ENCODE data around the gene TRMT61A.

The TRMT61A gene

DNA sequence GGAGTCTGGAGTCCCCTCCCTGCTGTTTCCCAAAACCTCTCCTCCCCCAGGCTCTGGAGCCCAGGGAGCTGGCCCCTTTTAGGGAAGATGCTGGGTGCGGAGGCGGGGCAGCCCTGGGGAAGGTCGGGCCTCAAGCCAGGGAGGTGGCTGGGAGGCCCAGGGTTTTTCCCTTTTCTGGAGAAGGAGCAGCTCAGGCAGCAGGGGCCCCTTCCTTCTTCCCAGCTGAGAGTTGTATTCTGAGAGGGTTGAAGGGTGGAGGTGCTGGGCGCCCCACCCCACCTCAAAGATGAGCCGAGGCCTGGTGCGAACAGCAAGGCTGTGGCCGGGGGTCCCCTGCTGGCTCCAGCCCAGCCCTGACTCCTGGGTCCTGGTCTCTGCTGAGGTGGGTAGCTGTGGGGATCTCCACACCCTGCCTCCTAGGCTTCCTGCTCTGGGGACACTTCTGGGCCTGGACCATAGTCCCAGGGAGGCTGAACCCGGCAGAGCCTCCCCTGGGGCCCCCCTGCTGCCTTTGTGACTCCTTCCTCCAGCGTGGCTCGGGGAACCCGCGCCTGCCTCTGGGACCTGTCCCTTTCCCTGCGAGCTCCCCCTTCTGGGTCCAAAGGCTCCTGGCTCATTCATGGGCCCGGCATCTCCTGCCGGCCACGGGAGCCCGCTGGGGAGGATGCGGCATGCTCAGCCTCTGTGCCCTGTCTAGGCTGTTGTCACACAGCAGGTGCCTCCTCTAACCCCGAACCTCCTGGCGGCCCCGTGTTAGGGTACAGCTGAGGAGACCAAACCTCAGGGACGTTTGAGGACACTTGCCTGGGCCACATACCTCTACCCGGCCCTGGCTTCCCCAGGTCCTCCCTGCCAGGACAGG lies 4.4 kb downstream of the TRMT61A start:
- TF ChIP-seq, protein P1, sequence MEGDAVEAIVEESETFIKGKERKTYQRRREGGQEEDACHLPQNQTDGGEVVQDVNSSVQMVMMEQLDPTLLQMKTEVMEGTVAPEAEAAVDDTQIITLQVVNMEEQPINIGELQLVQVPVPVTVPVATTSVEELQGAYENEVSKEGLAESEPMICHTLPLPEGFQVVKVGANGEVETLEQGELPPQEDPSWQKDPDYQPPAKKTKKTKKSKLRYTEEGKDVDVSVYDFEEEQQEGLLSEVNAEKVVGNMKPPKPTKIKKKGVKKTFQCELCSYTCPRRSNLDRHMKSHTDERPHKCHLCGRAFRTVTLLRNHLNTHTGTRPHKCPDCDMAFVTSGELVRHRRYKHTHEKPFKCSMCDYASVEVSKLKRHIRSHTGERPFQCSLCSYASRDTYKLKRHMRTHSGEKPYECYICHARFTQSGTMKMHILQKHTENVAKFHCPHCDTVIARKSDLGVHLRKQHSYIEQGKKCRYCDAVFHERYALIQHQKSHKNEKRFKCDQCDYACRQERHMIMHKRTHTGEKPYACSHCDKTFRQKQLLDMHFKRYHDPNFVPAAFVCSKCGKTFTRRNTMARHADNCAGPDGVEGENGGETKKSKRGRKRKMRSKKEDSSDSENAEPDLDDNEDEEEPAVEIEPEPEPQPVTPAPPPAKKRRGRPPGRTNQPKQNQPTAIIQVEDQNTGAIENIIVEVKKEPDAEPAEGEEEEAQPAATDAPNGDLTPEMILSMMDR (IDR thresholded peaks at IDR 0.05; ENCODE audit: insufficient read depth, low read depth, low read length, missing control alignments), result no peak
- DNase-seq (ENCODE audit: low read depth), result no peak
- H3K4me3 ChIP-seq (ENCODE audit: low read length), result no peak overlapping the region

DNA sequence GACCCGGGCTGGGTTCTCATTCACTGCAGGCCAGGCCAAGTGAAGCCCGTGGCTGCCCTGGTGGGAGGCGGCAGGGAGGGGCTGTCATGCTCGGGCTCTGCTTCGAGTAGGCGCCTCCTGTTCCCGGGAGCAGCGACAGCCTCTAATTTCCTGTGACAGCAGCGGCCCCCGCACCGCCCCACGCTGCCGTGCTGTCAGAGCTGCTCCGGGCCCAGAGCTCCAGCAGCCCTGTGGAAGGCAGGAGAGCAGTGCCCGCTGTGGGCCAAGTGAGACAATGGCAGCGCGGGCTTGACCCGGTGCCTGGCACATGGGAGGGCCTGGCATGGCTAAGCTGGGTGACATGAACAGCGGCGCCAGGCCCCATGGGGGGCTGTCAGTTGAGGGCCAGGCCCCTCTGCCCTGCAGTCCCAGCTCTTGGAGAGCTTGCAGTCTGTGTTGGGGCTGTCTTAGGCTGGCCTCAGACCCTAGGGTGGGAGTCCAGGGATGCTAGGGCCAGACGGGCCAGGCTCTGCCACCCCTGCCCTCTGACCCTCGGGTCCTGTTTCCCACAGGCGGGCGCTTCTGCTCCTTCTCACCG lies 5.1 kb downstream of the TRMT61A start:
- H3K4me3 ChIP-seq (ENCODE audit: low read length), result no peak overlapping the region
- TF ChIP-seq, protein P1 (IDR thresholded peaks at IDR 0.05; ENCODE audit: insufficient read depth, low read depth, low read length, missing control alignments), result no peak
- DNase-seq (ENCODE audit: low read depth), result no peak

DNA sequence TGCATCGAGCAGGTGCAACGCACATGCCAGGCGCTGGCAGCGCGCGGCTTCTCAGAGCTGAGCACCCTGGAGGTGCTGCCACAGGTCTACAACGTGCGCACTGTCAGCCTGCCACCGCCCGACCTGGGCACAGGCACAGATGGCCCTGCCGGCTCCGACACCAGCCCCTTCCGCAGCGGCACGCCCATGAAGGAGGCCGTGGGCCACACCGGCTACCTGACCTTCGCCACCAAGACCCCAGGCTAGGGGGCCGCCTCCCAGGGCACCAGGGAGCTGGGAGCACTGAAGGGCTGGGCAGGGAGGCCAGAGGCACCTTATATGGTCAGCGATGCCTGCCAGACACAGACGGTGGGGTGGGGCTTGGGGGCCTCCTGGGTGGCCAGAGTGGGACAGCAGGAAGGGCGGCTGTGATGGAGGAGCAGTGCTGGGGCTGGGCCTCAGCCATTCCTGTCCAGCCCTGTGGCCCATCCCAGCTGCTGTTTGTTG lies 5.6 kb downstream of the TRMT61A start:
- no peak for DNase-seq (ENCODE audit: low read depth)

DNA sequence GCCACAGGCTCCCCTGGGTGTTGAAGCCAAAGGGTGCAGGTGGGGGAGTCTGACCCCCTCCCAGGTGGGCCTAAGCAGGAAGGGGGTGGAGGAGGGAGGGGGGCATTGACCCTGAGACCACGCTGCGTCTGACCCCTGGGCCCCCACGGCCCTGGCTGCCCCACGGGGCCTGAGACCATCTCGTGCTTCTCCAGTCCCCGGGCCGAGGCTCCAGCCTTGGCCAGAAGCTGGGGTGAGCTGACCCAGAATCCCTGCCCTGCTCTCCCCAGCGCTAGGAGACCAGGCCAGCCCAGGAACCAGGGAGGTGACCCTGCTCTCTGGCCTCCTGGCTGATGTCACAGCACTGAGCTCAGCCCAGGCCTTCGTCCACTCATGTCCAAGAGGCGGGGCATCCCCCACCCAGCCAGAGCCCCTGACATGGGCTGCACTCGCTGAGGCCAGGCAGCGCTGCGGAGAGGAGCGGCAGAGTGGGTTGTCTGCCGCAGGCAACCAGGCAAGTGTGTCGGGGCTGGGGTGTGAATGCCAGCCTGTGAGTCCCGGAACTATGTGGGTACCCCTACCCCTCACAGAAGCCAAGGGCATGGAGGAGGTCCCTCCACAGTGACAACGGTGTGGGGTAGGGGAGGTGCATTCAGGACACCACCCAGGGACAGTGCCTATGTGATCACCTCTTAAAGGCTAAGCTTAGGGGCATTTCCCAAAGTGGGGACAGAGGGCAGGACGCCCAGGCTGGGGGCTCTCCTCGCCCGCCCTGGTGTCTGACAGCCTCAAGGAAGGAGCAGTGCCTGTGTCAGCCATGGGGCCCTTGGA lies 6.3 kb downstream of the TRMT61A start:
- H3K4me3 ChIP-seq (ENCODE audit: low read length), result no peak overlapping the region
- TF ChIP-seq, protein P1 (IDR thresholded peaks at IDR 0.05; ENCODE audit: insufficient read depth, low read depth, low read length, missing control alignments), result no peak
- no peak for DNase-seq (ENCODE audit: low read depth)

More for the DNA sequence above, 5.6 kb downstream of the TRMT61A start:
- TF ChIP-seq, protein P1 (IDR thresholded peaks at IDR 0.05; ENCODE audit: insufficient read depth, low read depth, low read length, missing control alignments), result no peak
- H3K4me3 ChIP-seq (ENCODE audit: low read length), result no peak overlapping the region

DNA sequence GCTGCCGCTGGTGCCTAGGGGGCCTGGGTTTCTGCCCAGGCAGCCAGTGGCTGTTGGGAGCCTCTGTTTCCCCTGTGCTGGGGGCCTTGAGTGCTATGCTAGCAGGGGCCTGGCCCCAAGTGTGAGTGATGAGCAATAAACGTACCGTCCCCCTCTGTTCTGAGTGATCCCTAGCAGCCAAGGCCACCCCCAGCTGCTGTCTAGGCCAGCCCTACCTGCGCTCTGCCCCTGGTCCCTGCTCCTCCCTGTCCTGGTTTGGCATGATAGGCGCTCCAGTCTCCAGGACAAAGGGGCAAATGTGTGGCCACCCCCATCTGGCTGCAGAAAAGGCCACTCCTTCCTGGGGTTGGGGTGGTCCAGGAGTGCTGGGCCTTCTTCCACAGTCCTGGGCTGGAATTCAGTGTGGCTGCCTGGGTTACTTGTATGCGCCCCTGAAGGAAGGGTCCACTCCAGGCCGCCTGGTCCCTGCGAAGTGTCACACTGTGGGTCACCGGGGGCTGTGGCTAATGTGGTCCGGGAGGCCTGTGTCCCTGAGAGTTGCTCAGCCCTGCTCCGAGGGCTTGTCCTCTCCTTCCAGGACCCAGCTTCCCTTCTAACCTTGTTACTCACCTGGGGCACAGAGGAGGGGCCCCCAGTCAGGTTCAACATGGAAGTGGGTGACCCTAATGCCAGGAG lies 7.0 kb downstream of the TRMT61A start:
- DNase-seq (ENCODE audit: low read depth), result no peak
- H3K4me3 ChIP-seq (ENCODE audit: low read length), result no peak overlapping the region
- TF ChIP-seq, protein P1 (IDR thresholded peaks at IDR 0.05; ENCODE audit: insufficient read depth, low read depth, low read length, missing control alignments), result no peak

DNA sequence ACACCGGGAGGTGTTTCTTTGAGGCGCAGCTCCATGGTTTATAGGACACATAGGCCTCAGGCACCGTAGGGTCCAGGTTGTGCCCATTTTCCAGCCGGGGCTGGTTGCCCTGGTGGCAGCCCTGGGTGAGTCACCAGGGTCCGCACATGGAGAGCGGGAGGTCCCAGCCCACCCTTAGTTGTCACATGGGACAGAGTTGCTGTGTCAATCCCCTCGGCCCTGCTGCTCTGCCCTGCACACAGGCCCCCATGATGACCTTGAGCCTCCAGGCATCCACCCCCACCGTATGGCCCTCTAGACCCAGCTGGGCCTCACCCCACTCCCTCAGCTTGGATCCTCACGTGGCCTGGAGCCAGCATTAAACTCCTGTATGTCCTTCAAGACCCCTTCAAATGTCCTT lies 7.7 kb downstream of the TRMT61A start:
- DNase-seq (ENCODE audit: low read depth), result no peak
- no peak overlapping the region for H3K4me3 ChIP-seq (ENCODE audit: low read length)
- TF ChIP-seq, protein P1 (IDR thresholded peaks at IDR 0.05; ENCODE audit: insufficient read depth, low read depth, low read length, missing control alignments), result no peak

Measured in epithelial cell of esophagus (primary cell).